GM18508 (cell line): ENCODE data around the gene CUBN.
"Not testable (repeated sequence)": the region's sequence is repeated elsewhere in the genome, so short reads cannot be mapped to it uniquely, and the experiment has no call there.

Source experiments
- ATAC-seq: cut with Tn5 transposase; IDR thresholded peaks from one replicate; pipeline ENCODE4 v1.9.1; 2021; ENCODE audit warnings: moderate number of reproducible peaks; ENCODE audit not compliant: insufficient read depth, unreplicated experiment

The CUBN gene

GRCh38 chr10:17022896-17023295 lies 106.7 kb downstream of the CUBN start:
- no peak for ATAC-seq

- no peak for ATAC-seq
Observed at GRCh38 chr10:17022466-17022825, 107.2 kb downstream of the CUBN start.

DNA sequence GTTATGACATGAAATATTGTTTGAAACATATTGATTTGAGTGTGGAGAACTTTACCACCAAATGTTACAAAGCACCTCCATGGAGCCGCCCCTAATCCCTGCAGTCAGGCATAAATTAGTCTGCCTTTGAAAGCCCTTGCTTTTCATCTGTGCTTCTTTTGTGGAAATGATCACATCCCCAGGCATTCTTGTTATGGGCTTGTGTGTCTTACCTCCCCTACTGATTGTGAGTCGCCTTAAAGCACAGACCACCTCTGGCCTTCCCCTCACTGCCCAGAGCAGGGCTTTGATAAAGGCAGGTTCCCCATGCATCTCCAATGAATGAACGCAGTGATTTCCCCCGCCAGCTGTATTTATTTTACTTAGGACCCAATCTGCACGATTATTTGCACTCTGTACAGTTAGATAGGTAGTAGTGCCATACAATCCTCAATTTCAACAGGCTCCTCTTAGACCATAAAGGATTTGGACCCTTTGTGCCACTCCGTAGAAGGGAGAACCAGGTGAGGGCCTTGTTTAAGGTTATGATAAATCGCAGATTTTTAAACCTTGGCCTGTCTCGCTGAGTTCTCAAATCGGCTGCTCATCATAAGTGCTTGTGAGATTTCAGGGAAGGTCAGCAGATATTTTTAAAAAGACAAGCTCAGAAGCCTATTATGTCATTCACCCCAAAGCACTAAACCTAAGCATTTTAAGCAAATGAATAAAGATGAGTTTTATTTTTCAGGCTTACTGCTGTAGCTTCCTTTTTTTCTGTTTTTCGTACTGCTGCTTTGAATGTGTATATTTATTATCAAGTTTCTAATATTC lies 107.8 kb downstream of the CUBN start:
- ATAC-seq, result no peak

- ATAC-seq, result no peak
Observed at GRCh38 chr10:17019696-17020095, 109.9 kb downstream of the CUBN start.

DNA sequence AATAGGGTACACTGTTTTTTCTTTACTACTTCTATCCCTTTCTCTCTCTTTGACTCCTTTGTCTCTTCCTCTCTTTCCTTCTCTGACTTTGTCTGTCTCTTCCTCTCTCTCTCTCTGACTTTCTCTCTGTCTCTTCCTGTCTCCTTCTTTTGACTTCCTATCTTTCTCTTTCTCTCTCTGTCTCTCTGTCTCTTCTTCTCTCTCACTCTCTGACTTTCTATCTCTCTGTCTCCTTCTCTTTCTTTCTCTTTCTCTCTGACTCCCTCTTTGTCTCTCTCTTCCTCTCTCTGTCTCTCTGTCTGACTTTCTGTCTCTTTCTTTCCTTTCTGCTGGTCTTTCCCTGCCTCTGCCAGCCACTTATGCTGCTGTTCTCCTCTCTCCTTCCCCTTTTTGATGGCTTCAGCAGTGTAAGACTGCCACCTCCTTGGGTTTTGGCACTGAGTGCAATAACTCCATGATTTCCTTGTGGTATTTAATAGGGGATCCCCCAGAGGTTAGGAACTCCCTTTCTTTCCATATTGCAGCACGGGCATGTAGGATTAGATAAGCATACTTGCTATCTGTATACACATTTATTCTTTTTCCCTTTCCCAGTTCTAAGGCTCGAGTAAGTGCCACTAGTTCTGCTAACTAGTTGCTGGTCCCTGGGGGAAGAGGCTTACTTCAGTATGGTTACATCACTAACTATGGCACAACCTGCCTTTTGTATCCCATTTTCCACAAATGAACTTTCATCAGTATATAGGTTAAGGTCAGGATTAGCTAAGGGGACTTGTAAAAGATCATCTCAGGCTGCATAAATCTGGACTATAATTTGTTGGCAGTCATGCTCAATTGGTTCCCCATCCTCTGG lies 116.3 kb downstream of the CUBN start:
- ATAC-seq, result not testable (repeated sequence)

DNA sequence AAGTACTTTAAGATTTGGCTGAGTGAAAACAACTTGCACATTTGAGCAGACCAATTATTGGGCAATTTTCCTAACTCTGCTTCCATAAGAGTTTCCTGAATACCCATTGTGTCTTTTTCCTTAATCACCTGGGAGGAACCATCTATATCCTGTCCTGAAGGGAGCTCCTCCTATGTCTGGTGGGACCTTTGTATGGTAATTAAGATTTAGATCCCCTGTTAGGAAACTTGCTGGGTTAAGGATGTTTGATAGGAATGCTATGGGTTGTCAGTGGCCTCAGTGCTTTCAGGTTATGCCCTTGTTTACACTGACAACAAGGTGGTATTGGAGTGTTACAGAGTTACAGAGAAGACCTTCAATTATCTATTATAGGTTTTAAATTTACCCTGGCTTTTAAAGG lies 116.9 kb downstream of the CUBN start:
- not testable (repeated sequence) for ATAC-seq

GRCh38 chr10:17010363-17011145 lies 119.1 kb downstream of the CUBN start:
- ATAC-seq, result no peak

GRCh38 chr10:17009212-17009700 lies 120.4 kb downstream of the CUBN start:
- ATAC-seq, result no peak

GRCh38 chr10:17007418-17007770 lies 122.2 kb downstream of the CUBN start:
- no peak for ATAC-seq

GRCh38 chr10:17006631-17007417 lies 122.8 kb downstream of the CUBN start:
- ATAC-seq, result no peak

- ATAC-seq, result no peak
Observed at GRCh38 chr10:17005621-17006566, 123.7 kb downstream of the CUBN start.

DNA sequence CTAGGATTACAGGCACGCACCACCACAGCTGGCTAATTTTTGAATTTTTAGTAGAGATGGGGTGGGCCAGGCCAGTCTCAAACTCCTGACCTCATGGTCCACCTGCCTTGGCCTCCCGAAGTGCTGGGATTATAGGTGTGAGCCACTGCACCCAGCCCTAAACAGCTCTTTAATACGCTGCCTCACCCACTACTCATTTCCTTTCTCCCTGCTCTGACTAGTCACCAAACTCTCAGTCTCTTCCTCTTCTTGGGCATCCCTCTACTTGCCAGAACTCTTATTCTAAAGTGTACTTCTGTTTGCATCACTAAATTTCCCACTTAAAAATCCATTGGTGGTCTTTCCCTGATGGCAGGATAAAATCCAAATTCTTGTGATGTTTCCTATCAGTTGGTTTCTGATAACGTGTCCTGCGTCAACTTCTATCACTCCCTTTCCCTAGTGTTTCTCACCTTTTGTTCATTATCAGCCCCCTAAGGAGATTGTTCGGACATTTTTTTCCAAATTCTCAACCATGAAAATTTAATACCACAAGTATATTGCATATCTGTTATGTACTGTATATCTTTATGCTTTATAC lies 124.7 kb downstream of the CUBN start:
- ATAC-seq, result no peak

- no peak for ATAC-seq
Observed at GRCh38 chr10:17003651-17004286, 125.8 kb downstream of the CUBN start.

DNA sequence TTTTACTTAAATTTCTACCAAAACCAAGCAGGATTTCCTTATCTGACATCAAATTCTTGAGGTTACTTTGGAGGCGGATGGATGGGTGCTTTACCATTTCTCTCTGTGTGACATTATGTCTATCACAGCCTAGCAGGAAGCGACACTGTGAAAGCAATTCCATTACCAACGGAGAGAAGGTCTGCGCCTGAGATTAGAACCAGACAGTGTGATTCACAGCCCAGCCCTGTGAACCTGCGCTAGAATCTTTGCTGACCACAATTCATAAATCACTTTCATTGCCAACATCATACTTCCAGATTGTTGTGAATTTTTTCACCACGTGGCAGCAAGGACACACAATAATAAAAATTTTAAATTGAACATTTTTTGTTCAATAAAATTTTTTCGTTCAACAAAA lies 126.5 kb downstream of the CUBN start:
- no peak for ATAC-seq

DNA sequence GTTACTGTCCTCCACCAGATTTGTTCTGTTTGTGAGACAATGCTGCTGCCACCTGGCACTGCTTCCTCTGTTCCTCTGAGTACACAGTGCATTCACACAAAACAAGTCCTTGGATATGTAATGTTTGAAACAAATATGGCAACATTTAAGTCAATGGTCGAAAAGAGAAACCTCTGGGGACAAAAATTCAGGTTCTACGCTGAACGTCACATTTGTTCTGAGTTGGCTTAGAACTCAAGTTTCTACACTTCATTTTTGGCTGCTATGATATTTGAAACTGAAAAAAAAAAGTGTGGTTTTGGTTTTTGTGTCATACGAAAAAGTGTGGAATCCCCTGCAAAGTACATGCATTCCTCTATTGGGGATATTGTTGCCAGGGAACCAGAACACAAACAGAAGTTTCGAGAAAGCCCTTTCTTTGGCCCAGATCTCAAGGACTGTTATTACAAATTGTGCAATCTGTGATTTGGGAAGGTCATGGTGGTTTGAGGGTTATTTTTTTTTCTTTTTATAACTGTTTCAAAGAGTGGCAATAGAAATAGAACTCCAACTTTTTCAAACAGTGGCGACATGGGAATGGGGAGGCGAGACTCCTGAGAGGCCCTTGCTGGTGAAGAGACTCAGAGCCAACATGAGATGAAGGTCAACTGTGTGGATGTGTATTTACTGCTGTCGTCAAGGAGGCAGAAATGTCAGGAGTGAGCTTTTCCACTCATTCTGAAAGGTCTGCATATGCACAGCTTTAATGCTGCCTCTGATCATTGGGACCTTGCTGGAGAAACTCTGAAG lies 127.5 kb downstream of the CUBN start:
- ATAC-seq, result no peak

- no peak for ATAC-seq
Observed at GRCh38 chr10:17001297-17001744, 128.3 kb downstream of the CUBN start.
